SIG-M5 treated with dmso at 0.1 percent for 504 hours (cell line): ENCODE data around the gene KIF18B.
"Not testable (repeated sequence)": the region's sequence is repeated elsewhere in the genome, so short reads cannot be mapped to it uniquely, and the experiment has no call there.

Experiments used
- DNase-seq: peaks from one replicate; lab custom pipeline; 2025; ENCODE audit not compliant: unreplicated experiment; lab: John Stamatoyannopoulos, UW

KIF18B gene

GRCh38 chr17:44969144-44969780 lies 21.7 kb upstream of the KIF18B start:
- DNase-seq: no peak

GRCh38 chr17:44968225-44969143 lies 20.9 kb upstream of the KIF18B start, which contains the start of gene C1QL1:
Gene C1QL1 (minus strand): TSS chr17:44968303. CDS start chr17:44968048, 255 bp downstream.
- DNase-seq: peak; percentile 80

GRCh38 chr17:44967907-44968224 lies 20.3 kb upstream of the KIF18B start:
- no peak for DNase-seq

GRCh38 chr17:44967026-44967906 lies 19.7 kb upstream of the KIF18B start:
- no peak for DNase-seq

- no peak for DNase-seq
These were observed 18.9 kb upstream of the KIF18B start for GRCh38 chr17:44966348-44967025.

- DNase-seq: peak; percentile 91
These were observed 18.1 kb upstream of the KIF18B start for GRCh38 chr17:44965481-44966234.

GRCh38 chr17:44961921-44962350 lies 14.4 kb upstream of the KIF18B start:
- no peak for DNase-seq

- no peak for DNase-seq
These were observed 13.1 kb upstream of the KIF18B start for GRCh38 chr17:44960691-44961090.

- no peak for DNase-seq
These were observed 12.4 kb upstream of the KIF18B start for GRCh38 chr17:44959821-44960531.

- no peak for DNase-seq
These were observed 9.7 kb upstream of the KIF18B start for GRCh38 chr17:44956998-44957981.

GRCh38 chr17:44955674-44956425 lies 8.3 kb upstream of the KIF18B start:
- DNase-seq: no peak

GRCh38 chr17:44952946-44953475 lies 5.4 kb upstream of the KIF18B start:
- DNase-seq: no peak

- no peak for DNase-seq
These were observed 782 bp upstream of the KIF18B start for GRCh38 chr17:44948315-44948795.

GRCh38 chr17:44945652-44946051 lies 1.9 kb downstream of the KIF18B start:
- DNase-seq: not testable (repeated sequence)

- DNase-seq: no peak
These were observed 5.1 kb downstream of the KIF18B start for GRCh38 chr17:44942456-44942855.

GRCh38 chr17:44941712-44942331 lies 5.8 kb downstream of the KIF18B start:
- DNase-seq: no peak

GRCh38 chr17:44940768-44941167 lies 6.8 kb downstream of the KIF18B start:
- no peak for DNase-seq
